Cardiac muscle cell (in vitro differentiated cells and primary cell): ENCODE results near the gene IRF3. TPM values are rescaled to one million over a fixed set of nuclear protein-coding genes. Genes with fewer than 3 reads are reported as not detected.
A peak's percentile ranks its signal among the peaks of the same experiment; 100 is the strongest.

Experiments used
- DNase-seq, 2 donors: peaks; one replicate each; pipeline versions ENCODE4 v3.0.0 to v3.0.0-alpha.2; 2010 to 2017; ENCODE audit warnings: low read depth in 1 of 2, low spot score in 1 of 2
- H3K27ac ChIP-seq: fragments of 200-600 bp; sonication (generic); 2 replicates; pipeline ENCODE4 v1.5.1; 2016
- H3K27me3 ChIP-seq: fragments of 200-600 bp; sonication (generic); 2 replicates; pipeline ENCODE4 v1.6.0; 2016; ENCODE audit warnings: control low read depth
- H3K36me3 ChIP-seq: fragments of 200-600 bp; sonication (generic); 2 replicates; pipeline ENCODE4 v1.5.1; 2016; ENCODE audit warnings: control low read depth
- H3K4me1 ChIP-seq: fragments of 200-600 bp; sonication (generic); 2 replicates; pipeline ENCODE4 v1.8.1; 2017; ENCODE audit warnings: low read depth, mild to moderate bottlenecking, mixed run types
- H3K4me3 ChIP-seq: fragments of 200-600 bp; sonication (generic); 2 replicates; pipeline ENCODE4 v1.5.1; 2016; ENCODE audit warnings: mild to moderate bottlenecking
- H3K9me3 ChIP-seq: fragments of 200-600 bp; sonication (generic); 2 replicates; pipeline ENCODE4 v1.5.1; 2017; ENCODE audit warnings: low read depth, mild to moderate bottlenecking, control low read depth
- polyA plus RNA-seq: library from polyadenylated mRNA; unstranded; fragments of >200 nt; fragmentation: Nextera tagmentation; extraction: Ambion mirVana; gene quantifications from 2 replicates; pipeline ENCODE4 v1.2.1, GENCODE V29; 2016
- total RNA-seq: library from RNA; depleted of rRNA; stranded (reverse); fragments of >200 nt; gene quantifications from 2 replicates; pipeline ENCODE4 v1.2.3, GENCODE V29; 2016
- TF ChIP-seq, protein P1 (sequence below): IDR thresholded peaks from 2 replicates; pipeline ENCODE4 v1.5.1; 2012; ENCODE audit warnings: low read depth, mild to moderate bottlenecking, low read length

IRF3 gene
- total and polyA plus RNA-seq, 2 experiments from 2014 or later, result 37.6 to 145 TPM

DNA sequence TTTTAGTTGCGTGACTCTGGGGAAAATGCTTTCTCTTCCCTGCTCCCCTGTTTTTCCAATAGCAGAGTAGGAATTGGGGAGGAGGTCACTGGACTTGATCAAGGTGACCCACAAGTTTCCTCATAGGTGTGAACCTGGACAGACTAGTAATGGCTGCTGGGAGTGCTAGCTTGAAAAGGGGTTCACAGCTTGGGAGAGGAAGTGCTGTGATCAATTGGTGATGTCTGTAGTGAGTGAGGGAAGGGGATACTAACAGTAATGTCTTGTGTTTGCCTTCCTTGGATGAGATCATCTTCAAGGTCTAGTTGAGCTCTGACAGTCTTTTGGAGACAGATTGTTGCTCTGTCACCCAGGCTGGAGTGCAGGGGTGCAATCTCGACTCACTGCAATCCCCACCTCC, 1.8 kb upstream of the IRF3 start:
- TF ChIP-seq, protein P1, sequence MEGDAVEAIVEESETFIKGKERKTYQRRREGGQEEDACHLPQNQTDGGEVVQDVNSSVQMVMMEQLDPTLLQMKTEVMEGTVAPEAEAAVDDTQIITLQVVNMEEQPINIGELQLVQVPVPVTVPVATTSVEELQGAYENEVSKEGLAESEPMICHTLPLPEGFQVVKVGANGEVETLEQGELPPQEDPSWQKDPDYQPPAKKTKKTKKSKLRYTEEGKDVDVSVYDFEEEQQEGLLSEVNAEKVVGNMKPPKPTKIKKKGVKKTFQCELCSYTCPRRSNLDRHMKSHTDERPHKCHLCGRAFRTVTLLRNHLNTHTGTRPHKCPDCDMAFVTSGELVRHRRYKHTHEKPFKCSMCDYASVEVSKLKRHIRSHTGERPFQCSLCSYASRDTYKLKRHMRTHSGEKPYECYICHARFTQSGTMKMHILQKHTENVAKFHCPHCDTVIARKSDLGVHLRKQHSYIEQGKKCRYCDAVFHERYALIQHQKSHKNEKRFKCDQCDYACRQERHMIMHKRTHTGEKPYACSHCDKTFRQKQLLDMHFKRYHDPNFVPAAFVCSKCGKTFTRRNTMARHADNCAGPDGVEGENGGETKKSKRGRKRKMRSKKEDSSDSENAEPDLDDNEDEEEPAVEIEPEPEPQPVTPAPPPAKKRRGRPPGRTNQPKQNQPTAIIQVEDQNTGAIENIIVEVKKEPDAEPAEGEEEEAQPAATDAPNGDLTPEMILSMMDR, result no peak
- no peak for DNase-seq
- no peaks in the 10 kb centered on the region for H3K27me3 ChIP-seq
- peaks cover 6% of the 10 kb centered on the region for H3K4me1 ChIP-seq
- no peak overlapping the region for H3K27ac ChIP-seq
- H3K4me3 ChIP-seq, result no peak overlapping the region
- H3K9me3 ChIP-seq, result no peaks in the 10 kb centered on the region
- H3K36me3 ChIP-seq, result no peaks in the 10 kb centered on the region

DNA sequence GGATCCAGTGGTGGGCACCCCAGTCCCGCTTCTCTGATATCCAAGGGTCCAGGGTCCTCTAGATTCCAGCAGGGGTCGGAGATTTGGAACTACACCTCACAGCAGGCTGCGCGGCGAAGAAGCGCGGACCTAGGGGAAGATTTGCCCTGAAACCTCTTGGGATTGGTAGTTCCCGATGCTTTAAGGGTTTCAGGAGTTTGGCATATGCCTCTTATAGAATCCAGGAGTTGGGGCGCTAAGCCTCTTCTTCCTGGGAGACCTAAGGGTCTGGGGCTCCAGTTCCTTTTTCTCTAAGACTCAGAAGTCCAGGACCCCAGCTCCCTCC, 425 bp upstream of the IRF3 start:
- Histone ChIP-seq H3K9me3 (no peaks in the 10 kb centered on the region), H3K27me3 (no peaks in the 10 kb centered on the region), H3K36me3 (peaks cover 6% of the 10 kb centered on the region), H3K4me3 (peak overlapping the region; percentile 78), H3K27ac (peak overlapping the region; percentile 85), H3K4me1 (peaks cover 6% of the 10 kb centered on the region)
- TF ChIP-seq, protein P1, result no peak
- no peak for DNase-seq

DNA sequence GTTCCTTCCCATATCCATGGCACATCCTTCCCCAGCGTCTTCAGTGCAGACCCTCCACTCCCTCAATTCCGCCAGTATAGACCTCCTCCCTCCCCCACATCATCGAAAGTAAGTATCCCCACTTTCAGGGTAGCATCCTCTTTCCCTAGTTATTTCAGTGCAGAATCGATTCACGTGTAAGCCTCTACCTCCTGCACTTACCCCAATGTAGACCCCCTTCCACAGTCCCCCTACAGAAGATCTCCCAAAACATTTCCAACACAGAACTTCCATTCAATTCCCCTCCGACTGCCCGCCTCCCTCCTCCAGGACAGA, 664 bp downstream of the IRF3 start:
- TF ChIP-seq, protein P1, result no peak
- Histone ChIP-seq H3K27me3 (no peaks in the 10 kb centered on the region), H3K4me1 (peaks cover 6% of the 10 kb centered on the region), H3K27ac (peak overlapping the region; percentile 65), H3K36me3 (peaks cover 8% of the 10 kb centered on the region), H3K4me3 (peak overlapping the region; percentile 78), H3K9me3 (no peaks in the 10 kb centered on the region)
- no peak for DNase-seq

- Histone ChIP-seq H3K4me3 (peak overlapping the region; percentile 78), H3K9me3 (no peaks in the 10 kb centered on the region), H3K27ac (no peak overlapping the region), H3K36me3 (peaks cover 8% of the 10 kb centered on the region), H3K27me3 (no peaks in the 10 kb centered on the region), H3K4me1 (peaks cover 6% of the 10 kb centered on the region)
- peak; percentile 80 to 89 for DNase-seq
- TF ChIP-seq, protein P1, result no peak
Measured at GRCh38 chr19:49664171-49665035, 1.3 kb downstream of the IRF3 start.

DNA sequence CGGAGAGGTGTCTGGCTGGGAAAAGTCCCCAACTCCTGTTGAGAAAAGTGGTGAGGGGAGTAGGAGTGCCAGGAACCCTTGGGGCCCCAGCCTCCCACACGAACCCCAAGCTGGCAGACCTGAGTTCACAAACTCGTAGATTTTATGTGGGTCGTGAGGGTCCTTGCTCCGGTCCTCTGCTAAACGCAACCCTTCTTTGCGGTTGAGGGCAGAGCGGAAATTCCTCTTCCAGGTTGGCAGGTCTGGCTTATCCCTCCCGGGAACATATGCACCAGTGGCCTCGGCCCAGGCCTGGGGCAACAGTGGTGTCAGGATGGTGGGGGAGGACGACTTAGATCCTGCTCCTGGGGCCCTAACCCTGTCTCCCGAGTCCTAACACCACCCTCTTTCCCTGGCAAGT, 2.4 kb downstream of the IRF3 start:
- H3K27me3 ChIP-seq, result no peaks in the 10 kb centered on the region
- no peak for DNase-seq
- H3K4me1 ChIP-seq, result peaks cover 6% of the 10 kb centered on the region
- no peak overlapping the region for H3K4me3 ChIP-seq
- H3K36me3 ChIP-seq, result peaks cover 14% of the 10 kb centered on the region
- H3K9me3 ChIP-seq, result no peaks in the 10 kb centered on the region
- TF ChIP-seq, protein P1, result no peak
- H3K27ac ChIP-seq, result no peak overlapping the region
